ENCODE data around the gene DNASE1.

DNASE1 gene

GRCh38 chr16:3690980-3691720, 36.7 kb downstream of the DNASE1 start:
- H3F3A ChIP-seq (ENCODE audit: insufficient read depth, low read length), result no peaks in the 10 kb centered on the region
- H3K27ac ChIP-seq (ENCODE audit: low read length), result no peak overlapping the region
- no peak overlapping the region for H2AFZ ChIP-seq (ENCODE audit: low read length)
- no peaks in the 10 kb centered on the region for H3K9me2 ChIP-seq (replicated peaks; ENCODE audit: insufficient read depth, low read length)
- no peaks in the 10 kb centered on the region for H3K9me3 ChIP-seq (replicated peaks; ENCODE audit: insufficient read depth, low read length)
- no peaks in the 10 kb centered on the region for H4K20me1 ChIP-seq (ENCODE audit: insufficient read depth, low read length)
- no peaks in the 10 kb centered on the region for H3K27me3 ChIP-seq (replicated peaks; ENCODE audit: insufficient read depth, low read length)
- TF ChIP-seq CTCF (IDR thresholded peaks at IDR 0.05; ENCODE audit: low read length), result no peak
- no peak for TF ChIP-seq EZH2phosphoT487 (IDR thresholded peaks at IDR 0.05; ENCODE audit: low read length)
- TF ChIP-seq EZH2 (optimal IDR thresholded peaks at IDR 0.05; ENCODE audit: low read depth, low read length), result no peak
- no peaks in the 10 kb centered on the region for H3K36me3 ChIP-seq (replicated peaks; ENCODE audit: insufficient read depth, low read length)
- no peak overlapping the region for H3K9ac ChIP-seq (ENCODE audit: low read length)
- no peak overlapping the region for H3K4me3 ChIP-seq (ENCODE audit: low read length)
- H3K4me1 ChIP-seq (ENCODE audit: low read length), result no peaks in the 10 kb centered on the region
- no peak overlapping the region for H3K4me2 ChIP-seq (ENCODE audit: low read depth, low read length)
- H3K79me2 ChIP-seq (ENCODE audit: low read length), result peaks cover 15% of the 10 kb centered on the region
- DNase-seq, result no peak

GRCh38 chr16:3691761-3692160, 37.3 kb downstream of the DNASE1 start:
- Histone ChIP-seq H3K27ac (ENCODE audit: low read length) (no peak overlapping the region), H3K4me2 (ENCODE audit: low read depth, low read length) (no peak overlapping the region), H3K27me3 (replicated peaks; ENCODE audit: insufficient read depth, low read length) (no peaks in the 10 kb centered on the region), H3F3A (ENCODE audit: insufficient read depth, low read length) (no peaks in the 10 kb centered on the region), H2AFZ (ENCODE audit: low read length) (no peak overlapping the region), H4K20me1 (ENCODE audit: insufficient read depth, low read length) (no peaks in the 10 kb centered on the region), H3K4me3 (ENCODE audit: low read length) (no peak overlapping the region), H3K9me2 (replicated peaks; ENCODE audit: insufficient read depth, low read length) (no peaks in the 10 kb centered on the region), H3K79me2 (ENCODE audit: low read length) (peaks cover 17% of the 10 kb centered on the region), H3K36me3 (replicated peaks; ENCODE audit: insufficient read depth, low read length) (no peaks in the 10 kb centered on the region), H3K9ac (ENCODE audit: low read length) (no peak overlapping the region), H3K9me3 (replicated peaks; ENCODE audit: insufficient read depth, low read length) (no peaks in the 10 kb centered on the region), H3K4me1 (ENCODE audit: low read length) (no peaks in the 10 kb centered on the region)
- no peak for TF ChIP-seq EZH2 (optimal IDR thresholded peaks at IDR 0.05; ENCODE audit: low read depth, low read length)
- TF ChIP-seq EZH2phosphoT487 (IDR thresholded peaks at IDR 0.05; ENCODE audit: low read length), result no peak
- no peak for TF ChIP-seq CTCF (IDR thresholded peaks at IDR 0.05; ENCODE audit: low read length)
- DNase-seq, result no peak

- no peaks in the 10 kb centered on the region for H3K4me1 ChIP-seq (ENCODE audit: low read length)
- no peak overlapping the region for H3K4me3 ChIP-seq (ENCODE audit: low read length)
- no peak for DNase-seq
- no peak overlapping the region for H3K27ac ChIP-seq (ENCODE audit: low read length)
- no peaks in the 10 kb centered on the region for H3K9me3 ChIP-seq (replicated peaks; ENCODE audit: insufficient read depth, low read length)
- no peaks in the 10 kb centered on the region for H3K9me2 ChIP-seq (replicated peaks; ENCODE audit: insufficient read depth, low read length)
- H3K79me2 ChIP-seq (ENCODE audit: low read length), result peaks cover 23% of the 10 kb centered on the region
- TF ChIP-seq EZH2phosphoT487 (IDR thresholded peaks at IDR 0.05; ENCODE audit: low read length) (no peak), CTCF (IDR thresholded peaks at IDR 0.05; ENCODE audit: low read length) (no peak), EZH2 (optimal IDR thresholded peaks at IDR 0.05; ENCODE audit: low read depth, low read length) (no peak)
- no peak overlapping the region for H3K4me2 ChIP-seq (ENCODE audit: low read depth, low read length)
- no peaks in the 10 kb centered on the region for H3K27me3 ChIP-seq (replicated peaks; ENCODE audit: insufficient read depth, low read length)
- H3K36me3 ChIP-seq (replicated peaks; ENCODE audit: insufficient read depth, low read length), result no peaks in the 10 kb centered on the region
- H3K9ac ChIP-seq (ENCODE audit: low read length), result no peak overlapping the region
- no peak overlapping the region for H2AFZ ChIP-seq (ENCODE audit: low read length)
- H4K20me1 ChIP-seq (ENCODE audit: insufficient read depth, low read length), result no peaks in the 10 kb centered on the region
- no peaks in the 10 kb centered on the region for H3F3A ChIP-seq (ENCODE audit: insufficient read depth, low read length)
Measured at GRCh38 chr16:3694051-3694450, 39.6 kb downstream of the DNASE1 start.
